Large intestine (tissue), 3 donors: ENCODE measurements around the gene PARN. TPM values are rescaled to one million over a fixed set of nuclear protein-coding genes. Genes with fewer than 3 reads are reported as not detected.
"Not testable (repeated sequence)": the region's sequence is repeated elsewhere in the genome, so short reads cannot be mapped to it uniquely, and the experiment has no call there.

Experiments
- DNase-seq, 2 donors: peaks; one replicate each; pipeline versions ENCODE4 v3.0.0 to v3.0.0-alpha.2; 2013
- H3K27ac ChIP-seq: one replicate; pipeline ENCODE4 v1.5.1; 2013; ENCODE audit warnings: low read length
- H3K27me3 ChIP-seq: 2 replicates; pipeline ENCODE4 v1.6.1; 2013; ENCODE audit warnings: low read length; ENCODE audit not compliant: control insufficient read depth, insufficient read depth
- H3K36me3 ChIP-seq: 2 replicates; pipeline ENCODE4 v1.6.1; 2013; ENCODE audit warnings: low read length; ENCODE audit not compliant: control insufficient read depth, insufficient read depth
- H3K4me1 ChIP-seq: one replicate; pipeline ENCODE4 v1.6.1; 2013; ENCODE audit warnings: low read length; ENCODE audit not compliant: control insufficient read depth, insufficient read depth
- H3K4me3 ChIP-seq: one replicate; pipeline ENCODE4 v1.5.1; 2013; ENCODE audit warnings: low read length
- H3K9me3 ChIP-seq: one replicate; pipeline ENCODE4 v1.6.1; 2013; ENCODE audit warnings: mild to moderate bottlenecking, low read depth, low read length, moderate library complexity; ENCODE audit not compliant: control insufficient read depth
- WGBS: methylation state at CpG from one replicate; pipeline ENCODE4 v1.1.5; 2013; ENCODE audit warnings: low lambda C conversion rate; ENCODE audit not compliant: insufficient coverage; 5-methylcytosine and 5-hydroxymethylcytosine counted together
- polyA plus RNA-seq: library from polyadenylated mRNA; unstranded; fragments of 120-200 nt; gene quantifications from one replicate; pipeline ENCODE4 v1.2.1, GENCODE V29; 2013

PARN gene
- polyA plus RNA-seq, 1 donor: 23.6 TPM

DNA sequence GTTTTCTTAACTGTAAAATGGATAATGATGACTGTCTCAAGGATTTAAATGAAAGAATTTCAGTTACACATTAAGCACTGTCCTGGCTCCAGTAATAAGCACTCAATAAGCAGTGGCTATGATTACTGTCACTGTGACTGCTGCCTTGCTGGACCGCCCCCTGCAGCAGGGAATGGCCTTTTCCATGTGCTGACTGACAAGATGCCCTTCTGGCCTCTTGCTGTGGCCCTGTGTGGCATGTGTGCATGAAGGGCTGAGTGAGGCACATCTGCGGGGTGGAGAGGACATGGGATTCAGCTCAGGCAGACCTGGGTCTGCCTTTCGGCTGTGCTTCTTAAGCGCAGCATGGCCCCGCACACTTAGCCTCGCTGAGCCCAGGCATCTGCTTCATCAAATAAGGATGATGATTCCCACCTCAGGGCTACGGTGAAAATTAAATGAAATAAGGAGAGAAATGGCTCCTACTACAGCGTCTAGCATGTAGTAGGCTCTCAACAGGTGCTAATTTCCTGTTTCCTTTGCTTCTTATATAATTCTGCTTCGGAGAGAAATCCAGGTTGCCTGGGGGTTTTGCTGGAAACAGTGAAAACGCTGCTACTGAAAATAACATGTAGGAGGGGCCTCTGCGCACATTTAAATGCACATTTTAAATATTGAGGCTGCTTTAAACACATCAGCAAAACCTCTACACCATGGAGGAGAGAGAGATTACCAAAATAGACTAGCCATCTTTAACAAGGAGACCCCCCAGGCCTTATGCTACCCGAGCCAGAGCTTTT is 183.9 kb downstream of the PARN start:
- H3K27ac ChIP-seq: no peak overlapping the region
- H3K9me3 ChIP-seq: no peaks in the 10 kb centered on the region
- DNase-seq: no peak
- H3K4me1 ChIP-seq: no peaks in the 10 kb centered on the region
- H3K4me3 ChIP-seq: no peak overlapping the region
- H3K36me3 ChIP-seq: peaks cover 10% of the 10 kb centered on the region
- no peaks in the 10 kb centered on the region for H3K27me3 ChIP-seq
- WGBS: 90% methylated on average over 2 of the region's 12 CpGs

DNA sequence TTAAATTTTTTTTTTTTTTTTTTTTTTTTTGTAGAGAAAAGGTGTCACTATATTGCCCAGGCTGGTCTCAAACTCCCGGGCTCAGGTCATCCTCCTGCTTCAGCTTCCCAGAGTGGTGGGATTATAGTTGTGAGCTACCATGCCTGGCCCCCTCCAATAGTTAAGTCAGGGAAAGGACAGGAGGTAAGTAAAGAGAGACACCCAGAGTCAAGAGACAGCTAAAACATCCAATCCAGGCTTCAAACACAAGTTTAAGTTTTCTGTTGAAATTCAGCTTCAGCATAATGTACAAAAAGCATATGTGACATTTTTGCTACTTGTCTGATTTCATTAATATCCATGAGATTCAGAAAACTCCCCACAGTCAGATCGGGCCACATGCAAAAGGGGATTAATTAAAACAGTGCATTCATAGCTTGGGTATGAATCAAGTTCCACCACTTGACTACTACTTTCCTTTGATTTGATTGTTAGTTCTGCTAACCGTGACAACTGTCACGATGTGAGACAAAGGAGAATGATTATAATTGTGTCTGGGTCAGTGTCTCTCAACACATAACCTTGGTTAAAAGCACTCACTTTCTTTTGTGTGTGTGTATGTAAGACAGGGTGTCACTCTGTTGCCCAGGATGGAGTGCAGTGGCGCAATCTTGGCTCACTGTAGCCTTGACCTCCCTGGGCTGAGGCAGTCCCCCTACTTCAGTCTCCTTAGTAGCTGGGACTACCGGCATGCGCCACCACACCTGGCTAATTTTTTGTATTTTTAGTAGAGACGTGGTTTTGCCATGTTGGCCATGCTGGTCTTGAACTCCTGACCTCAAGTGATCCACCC is 184.9 kb downstream of the PARN start:
- no peaks in the 10 kb centered on the region for H3K4me1 ChIP-seq
- no peaks in the 10 kb centered on the region for H3K27me3 ChIP-seq
- peaks cover 10% of the 10 kb centered on the region for H3K36me3 ChIP-seq
- DNase-seq: no peak
- H3K4me3 ChIP-seq: no peak overlapping the region
- no peak overlapping the region for H3K27ac ChIP-seq
- no peaks in the 10 kb centered on the region for H3K9me3 ChIP-seq
- WGBS: no CpG with 5 or more reads among the region's 8 CpGs

- H3K27me3 ChIP-seq, H3K9me3 ChIP-seq, DNase-seq, H3K4me1 ChIP-seq, H3K4me3 ChIP-seq, H3K27ac ChIP-seq: not testable (repeated sequence)
- peaks cover 12% of the 10 kb centered on the region for H3K36me3 ChIP-seq
- WGBS: no CpG with 5 or more reads among the region's 9 CpGs
These were observed 188.5 kb downstream of the PARN start for GRCh38 chr16:14441533-14441932.

DNA sequence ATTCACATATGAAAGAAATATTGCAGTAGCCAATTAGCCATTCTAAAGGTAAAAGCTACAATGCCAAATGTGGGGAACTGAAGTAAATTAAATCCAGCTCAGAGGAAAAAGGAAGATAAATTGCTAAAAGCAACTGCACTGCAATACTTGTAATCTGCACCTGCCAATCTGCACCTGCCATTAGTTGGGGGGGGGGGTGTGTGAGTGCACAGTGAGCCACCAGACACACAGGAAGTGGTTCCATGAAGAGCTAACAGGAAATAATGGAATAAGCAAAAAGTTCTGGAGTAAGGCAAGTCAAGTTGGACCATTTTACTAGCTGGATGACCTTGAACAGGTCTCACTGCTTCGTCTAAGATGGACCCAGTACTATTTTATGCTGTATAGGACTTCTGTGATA is 191.8 kb downstream of the PARN start:
- H3K4me3 ChIP-seq: no peak overlapping the region
- WGBS: no CpG with 5 or more reads among the region's 1 CpG
- H3K9me3 ChIP-seq: no peaks in the 10 kb centered on the region
- H3K36me3 ChIP-seq: peaks cover 7% of the 10 kb centered on the region
- no peak overlapping the region for H3K27ac ChIP-seq
- H3K4me1 ChIP-seq: no peaks in the 10 kb centered on the region
- H3K27me3 ChIP-seq: no peaks in the 10 kb centered on the region
- no peak for DNase-seq

DNA sequence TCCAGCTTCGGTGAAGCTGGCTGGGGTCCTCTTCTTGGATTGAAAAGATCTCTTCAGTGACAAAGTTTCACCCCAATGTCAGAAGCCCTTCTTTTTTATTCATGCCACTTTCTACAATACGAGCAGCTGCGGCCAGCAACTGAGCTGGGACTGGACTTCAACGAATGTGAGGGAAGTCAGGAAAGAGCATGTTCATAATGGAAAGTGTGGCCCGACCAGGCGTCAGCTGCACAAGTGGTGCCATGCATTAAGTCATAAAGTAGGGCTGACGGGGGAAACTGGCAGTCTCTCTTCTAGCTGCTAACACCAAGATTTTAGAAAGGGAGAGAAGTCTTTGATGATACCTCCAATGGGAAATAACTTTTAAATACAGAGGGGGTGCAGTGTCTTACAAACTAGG is 192.6 kb downstream of the PARN start:
- no CpG with 5 or more reads among the region's 7 CpGs for WGBS
- Histone ChIP-seq H3K36me3 (peaks cover 7% of the 10 kb centered on the region), H3K9me3 (no peaks in the 10 kb centered on the region), H3K4me3 (no peak overlapping the region), H3K4me1 (no peaks in the 10 kb centered on the region), H3K27ac (no peak overlapping the region), H3K27me3 (no peaks in the 10 kb centered on the region)
- DNase-seq: no peak

DNA sequence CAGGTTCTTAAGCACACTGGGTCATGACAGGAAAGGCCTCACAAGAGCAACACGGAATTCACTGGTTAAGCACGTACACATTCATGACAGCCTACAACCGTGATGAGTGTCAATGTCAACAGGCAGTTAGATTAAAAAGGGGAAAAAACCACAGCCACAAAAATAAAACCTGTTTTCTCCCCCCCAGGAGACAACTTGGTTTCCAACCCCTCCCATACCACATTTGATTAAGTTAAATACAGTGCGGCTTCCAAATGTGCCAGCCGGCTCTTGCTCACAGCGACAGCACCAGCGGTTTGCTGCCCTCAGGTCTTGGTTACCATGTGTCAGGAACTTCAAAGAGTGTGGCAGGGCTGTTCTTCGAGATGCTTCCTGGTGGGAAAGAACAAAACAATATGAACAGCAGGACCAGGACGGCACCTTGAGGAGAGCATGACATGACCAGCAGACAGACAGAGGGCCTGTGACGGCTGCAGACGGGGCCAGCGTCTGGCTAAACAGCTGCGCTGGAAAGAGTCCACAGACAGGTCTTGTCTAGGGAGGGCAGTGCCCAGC is 193.6 kb downstream of the PARN start:
- 77% methylated on average over 3 of the region's 13 CpGs for WGBS
- H3K4me1 ChIP-seq: no peaks in the 10 kb centered on the region
- no peak overlapping the region for H3K4me3 ChIP-seq
- no peak for DNase-seq
- H3K9me3 ChIP-seq: no peaks in the 10 kb centered on the region
- no peak overlapping the region for H3K27ac ChIP-seq
- H3K27me3 ChIP-seq: no peaks in the 10 kb centered on the region
- peaks cover 7% of the 10 kb centered on the region for H3K36me3 ChIP-seq

DNA sequence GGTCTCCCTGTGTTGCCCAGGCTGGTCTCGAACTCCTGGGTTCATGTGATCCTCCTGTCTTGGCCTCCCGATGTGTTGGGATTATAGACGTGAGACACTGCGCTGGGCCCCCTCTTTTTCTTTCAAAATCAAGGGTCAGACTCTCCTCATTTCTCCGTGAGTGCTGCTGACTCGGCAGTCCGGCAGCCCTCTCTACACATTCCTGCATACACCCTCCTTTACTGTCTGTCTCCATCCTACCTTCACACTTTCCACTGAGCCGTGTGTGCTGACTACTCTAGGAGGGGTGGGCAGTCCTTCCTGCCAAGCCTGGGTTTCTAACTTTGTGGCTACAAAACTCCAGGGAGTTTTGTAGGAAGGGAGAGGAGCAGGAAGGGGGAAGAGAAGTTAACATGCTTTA is 195.2 kb downstream of the PARN start:
- H3K27me3 ChIP-seq: no peaks in the 10 kb centered on the region

DNA sequence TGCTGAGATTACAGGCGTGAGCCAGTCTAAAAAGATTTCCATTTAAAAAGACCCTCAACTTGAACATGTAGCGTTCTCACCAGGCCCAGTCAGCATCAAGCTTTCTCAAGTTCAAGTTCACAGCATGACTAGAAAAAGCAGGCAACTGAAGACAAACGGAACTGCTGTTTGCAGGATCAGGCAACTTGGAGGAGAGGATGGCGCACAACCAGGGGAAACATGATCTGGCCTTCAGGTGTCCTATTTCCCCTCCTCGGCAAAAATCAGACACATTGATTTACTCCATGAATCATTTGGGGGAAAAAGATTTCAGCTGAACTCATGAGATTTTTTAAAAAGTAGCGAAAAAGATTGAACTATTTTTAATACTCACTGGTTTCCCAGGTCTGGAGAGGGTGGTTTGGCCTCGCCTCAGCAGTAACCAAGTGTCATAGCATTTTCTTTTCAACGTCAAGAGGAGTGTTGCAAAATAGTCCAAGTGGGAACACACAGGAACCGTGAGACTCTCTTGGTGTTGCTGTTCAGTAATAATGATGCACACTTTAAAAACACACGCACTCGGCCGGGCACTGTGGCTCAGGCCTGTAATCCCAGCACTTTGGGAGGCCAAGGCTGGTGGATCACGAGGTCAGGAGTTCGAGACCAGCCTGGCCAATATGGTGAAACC is 201.0 kb downstream of the PARN start:
- H3K27me3 ChIP-seq, H3K4me1 ChIP-seq, DNase-seq, H3K4me3 ChIP-seq, H3K27ac ChIP-seq, H3K9me3 ChIP-seq, H3K36me3 ChIP-seq: not testable (repeated sequence)
- no CpG with 5 or more reads among the region's 14 CpGs for WGBS

More for the DNA sequence above, 195.2 kb downstream of the PARN start:
- Histone ChIP-seq H3K4me1 (no peaks in the 10 kb centered on the region), H3K36me3 (peaks cover 7% of the 10 kb centered on the region), H3K9me3 (no peaks in the 10 kb centered on the region), H3K4me3 (no peak overlapping the region), H3K27ac (no peak overlapping the region)
- WGBS: no CpG with 5 or more reads among the region's 8 CpGs
- no peak for DNase-seq

GRCh38 chr16:14428043-14428442 is 202.0 kb downstream of the PARN start:
- Histone ChIP-seq H3K36me3 (no peaks in the 10 kb centered on the region), H3K9me3 (no peaks in the 10 kb centered on the region), H3K27me3 (no peaks in the 10 kb centered on the region), H3K4me1 (no peaks in the 10 kb centered on the region), H3K4me3 (no peak overlapping the region), H3K27ac (no peak overlapping the region)
- no CpG with 5 or more reads among the region's 4 CpGs for WGBS
- no peak for DNase-seq

- no peaks in the 10 kb centered on the region for H3K27me3 ChIP-seq
- DNase-seq: no peak
- H3K4me3 ChIP-seq: no peak overlapping the region
- H3K27ac ChIP-seq: no peak overlapping the region
- no peaks in the 10 kb centered on the region for H3K9me3 ChIP-seq
- H3K4me1 ChIP-seq: no peaks in the 10 kb centered on the region
- no CpG with 5 or more reads among the region's 9 CpGs for WGBS
- H3K36me3 ChIP-seq: no peaks in the 10 kb centered on the region
These were observed 202.6 kb downstream of the PARN start for GRCh38 chr16:14427371-14427948.
